Amygdala (tissue), 56 donors: ENCODE measurements around the gene MEGF11.

ENCODE experiments used
- DNase-seq, 56 donors: peaks; one replicate each; lab custom pipeline; 2025; lab: John Stamatoyannopoulos, UW

Gene MEGF11

GRCh38 chr15:65939901-65940617 lies 313.5 kb downstream of the MEGF11 start:
- DNase-seq: no peak

GRCh38 chr15:65938604-65939003 lies 314.9 kb downstream of the MEGF11 start:
- no peak for DNase-seq

- DNase-seq: peak in 31 of 56 donors; percentile 3 to 92 (median 30)
Measured at GRCh38 chr15:65937476-65937875, 316.1 kb downstream of the MEGF11 start.

GRCh38 chr15:65937054-65937453 lies 316.5 kb downstream of the MEGF11 start:
- DNase-seq: peak in 3 of 56 donors; percentile 8 to 23 (median 10)

GRCh38 chr15:65936282-65936681 lies 317.3 kb downstream of the MEGF11 start:
- no peak for DNase-seq

- DNase-seq: no peak
Measured at GRCh38 chr15:65935391-65935790, 318.2 kb downstream of the MEGF11 start.

- DNase-seq: no peak
Measured at GRCh38 chr15:65931221-65931620, 322.3 kb downstream of the MEGF11 start.

GRCh38 chr15:65930134-65930533 lies 323.4 kb downstream of the MEGF11 start:
- no peak for DNase-seq

- no peak for DNase-seq
Measured at GRCh38 chr15:65929573-65929972, 324.0 kb downstream of the MEGF11 start.

GRCh38 chr15:65927545-65927944 lies 326.0 kb downstream of the MEGF11 start:
- DNase-seq: no peak

- no peak for DNase-seq
Measured at GRCh38 chr15:65926899-65927298, 326.7 kb downstream of the MEGF11 start.

GRCh38 chr15:65926459-65926858 lies 327.1 kb downstream of the MEGF11 start:
- DNase-seq: no peak

- DNase-seq: no peak
Measured at GRCh38 chr15:65925338-65925737, 328.2 kb downstream of the MEGF11 start.

GRCh38 chr15:65924004-65924403 lies 329.5 kb downstream of the MEGF11 start:
- no peak for DNase-seq

GRCh38 chr15:65923264-65923663 lies 330.3 kb downstream of the MEGF11 start:
- DNase-seq: peak in 3 of 56 donors; percentile 10 to 56 (median 14)

- DNase-seq: no peak
Measured at GRCh38 chr15:65922621-65923020, 330.9 kb downstream of the MEGF11 start.

- DNase-seq: peak in 12 of 56 donors; percentile 3 to 53 (median 12)
Measured at GRCh38 chr15:65921780-65922179, 331.8 kb downstream of the MEGF11 start.

- no peak for DNase-seq
Measured at GRCh38 chr15:65920825-65921309, 332.7 kb downstream of the MEGF11 start.

GRCh38 chr15:65920121-65920520 lies 333.4 kb downstream of the MEGF11 start:
- no peak for DNase-seq

- DNase-seq: no peak
Measured at GRCh38 chr15:65919353-65919752, 334.2 kb downstream of the MEGF11 start.

- no peak for DNase-seq
Measured at GRCh38 chr15:65918945-65919344, 334.6 kb downstream of the MEGF11 start.

- DNase-seq: no peak
Measured at GRCh38 chr15:65918357-65918920, 335.1 kb downstream of the MEGF11 start.
